HG03432 (cell line): Measurements from ENCODE around the gene AKAP13.

Experiments
- ATAC-seq: cut with Tn5 transposase; IDR thresholded peaks from one replicate; pipeline ENCODE4 v1.9.1; 2021; ENCODE audit warnings: mild to moderate bottlenecking, moderate library complexity; ENCODE audit not compliant: unreplicated experiment

Gene AKAP13

DNA sequence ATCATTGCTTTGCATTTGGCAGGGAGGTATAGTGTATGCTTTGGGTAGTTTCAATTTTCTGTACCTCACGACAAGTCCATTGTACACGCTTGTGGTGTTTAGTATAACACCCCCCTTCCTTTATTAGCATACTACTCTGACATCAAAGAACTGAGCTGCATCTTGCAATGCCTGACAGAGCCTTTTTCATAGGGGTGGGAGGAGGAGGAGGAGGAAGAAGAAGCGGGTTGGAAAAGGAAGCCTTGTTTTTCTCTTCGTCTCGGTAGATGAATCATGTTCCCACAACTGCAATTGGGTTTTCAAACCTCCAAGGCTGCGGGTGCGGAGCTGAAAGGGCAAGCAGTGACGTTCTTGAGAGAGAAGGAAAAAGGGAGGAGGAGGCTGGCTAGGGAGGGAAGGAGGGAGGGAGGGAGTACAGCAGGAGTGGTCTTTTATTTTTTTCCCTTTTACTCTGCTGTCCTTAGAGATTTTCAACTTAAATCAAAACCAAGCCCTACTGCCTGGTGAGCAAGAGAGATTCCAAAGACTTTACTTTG, 238.6 kb downstream of the AKAP13 start:
- peak; percentile 61 for ATAC-seq

DNA sequence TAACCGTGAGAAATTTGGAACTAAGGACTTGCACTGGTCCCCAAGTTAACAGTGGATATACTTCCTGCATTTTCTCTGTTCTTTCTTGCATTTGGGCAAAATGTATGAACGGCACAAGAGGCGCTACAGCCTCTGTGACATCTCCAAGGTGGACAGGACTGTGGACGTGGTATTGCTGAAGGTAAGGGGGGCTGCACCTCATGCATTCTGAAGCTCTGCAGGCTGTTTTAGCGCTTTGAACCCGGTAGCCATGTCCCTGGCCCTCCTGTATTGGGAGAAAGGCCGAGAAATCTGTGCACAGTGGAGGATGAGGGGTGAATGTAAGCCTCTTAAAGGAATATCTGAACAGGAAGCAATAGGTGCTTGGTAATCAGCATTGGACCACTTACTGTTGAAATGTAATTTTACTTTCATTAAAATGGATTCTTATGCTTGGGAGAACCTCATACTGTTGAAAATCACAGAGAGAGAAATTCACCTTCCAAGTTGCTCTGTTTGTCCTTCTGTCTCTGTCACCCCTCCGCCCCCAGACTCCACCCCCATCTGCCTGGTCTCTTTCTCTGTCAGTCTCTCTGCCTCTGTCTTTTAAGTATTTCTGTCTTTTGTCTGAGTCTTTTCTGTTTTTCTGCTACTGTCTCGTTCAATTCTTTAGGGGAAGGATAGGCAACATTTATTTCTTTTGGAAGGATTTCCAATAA, 239.7 kb downstream of the AKAP13 start:
- ATAC-seq = no peak

DNA sequence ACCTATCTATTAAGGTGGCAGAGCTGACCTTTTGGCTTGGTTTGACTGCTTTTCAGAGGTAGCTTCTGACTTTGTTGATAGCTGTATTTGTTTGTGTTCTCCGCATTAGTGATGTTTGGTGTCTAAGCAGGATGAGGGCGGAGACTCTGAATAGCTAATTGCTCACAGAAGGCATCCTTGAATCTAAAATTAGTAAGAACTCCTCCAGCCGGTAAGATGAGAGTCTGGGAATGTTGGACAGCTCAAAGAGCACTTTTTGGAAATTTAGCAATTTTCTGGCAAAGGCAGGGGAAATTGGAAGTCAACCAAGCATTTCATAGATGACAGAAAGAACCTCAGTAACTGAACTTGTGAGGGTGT, 240.3 kb downstream of the AKAP13 start:
- ATAC-seq = no peak

DNA sequence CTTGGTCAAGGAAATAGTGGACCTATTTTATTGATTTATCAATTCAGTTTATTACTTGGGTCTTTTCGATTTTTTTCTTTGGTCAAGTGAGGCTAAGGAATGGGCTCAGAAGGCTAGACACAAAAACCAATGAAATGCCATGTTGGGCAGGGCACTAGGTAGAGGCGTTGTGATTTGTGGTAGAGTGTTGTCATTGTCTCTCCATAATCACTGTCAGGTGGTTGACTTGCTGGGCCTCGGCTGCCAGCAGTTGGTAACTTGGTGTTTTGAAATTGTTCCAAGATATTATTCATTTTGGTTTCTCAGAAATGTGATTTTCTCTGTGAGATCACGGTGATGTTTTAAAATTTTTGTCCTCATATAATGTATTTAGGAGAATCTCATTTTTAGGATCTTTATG, 240.7 kb downstream of the AKAP13 start:
- no peak for ATAC-seq

DNA sequence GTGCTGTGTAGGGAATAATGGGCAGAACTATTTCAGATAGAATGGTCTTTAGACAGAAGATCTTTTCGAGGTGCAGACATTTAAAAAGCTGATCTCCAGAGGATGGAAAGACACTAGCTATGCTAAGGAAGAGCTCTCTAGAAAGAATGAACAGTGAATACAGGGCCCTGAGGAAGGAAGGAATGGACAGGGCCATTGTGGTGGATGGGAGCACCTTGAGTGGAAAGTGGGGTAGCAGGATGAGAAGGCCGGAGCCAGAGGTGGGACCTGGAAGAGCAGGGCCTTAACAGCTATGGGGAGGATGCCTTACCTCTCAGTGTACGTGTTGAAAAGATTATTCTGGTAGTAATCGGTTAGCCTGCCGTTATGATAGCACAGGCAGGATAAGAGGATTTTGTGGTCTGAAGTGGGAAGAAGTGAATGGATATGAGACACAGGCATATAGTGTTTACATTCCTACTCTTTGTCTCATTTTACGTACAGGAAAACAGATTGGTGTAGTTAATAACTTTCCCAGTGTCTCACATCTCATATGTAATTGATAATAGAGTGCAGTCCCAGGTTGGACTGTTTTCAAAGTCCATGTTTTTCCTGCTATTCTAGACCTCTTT, 241.9 kb downstream of the AKAP13 start:
- ATAC-seq = no peak

DNA sequence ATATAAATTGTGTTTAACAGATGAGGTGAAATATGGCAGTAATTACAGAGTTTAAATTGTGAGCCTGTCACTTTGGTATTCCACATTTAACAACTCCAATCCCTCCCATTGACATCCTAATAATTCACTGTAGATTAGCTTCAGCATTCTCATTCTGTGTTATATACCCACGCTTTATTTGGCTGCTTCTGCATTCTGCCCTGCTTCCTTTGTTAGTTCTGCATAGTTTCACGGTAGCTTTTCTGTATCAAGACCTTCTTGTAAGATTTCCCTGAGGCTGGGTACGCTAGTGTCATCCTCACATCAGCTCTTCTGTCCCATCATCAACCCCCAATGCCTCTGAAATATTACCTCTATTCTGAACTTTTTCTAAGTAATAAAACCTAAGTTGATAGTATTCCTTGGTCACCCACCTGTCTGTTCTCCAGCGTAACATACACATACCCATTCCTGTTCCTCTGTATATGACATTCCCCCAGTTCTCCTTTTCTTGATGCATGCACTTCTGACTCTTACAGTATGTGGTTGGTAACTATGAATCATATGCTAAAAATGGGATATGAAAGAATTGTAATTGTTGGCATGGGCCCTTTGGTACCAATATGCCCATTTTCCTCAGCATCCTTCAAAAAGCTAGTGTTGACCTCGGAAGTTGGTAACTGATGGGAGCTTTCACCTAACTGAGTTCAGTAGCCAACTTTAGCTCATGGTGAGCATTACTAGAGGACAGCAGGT, 243.1 kb downstream of the AKAP13 start:
- peak; percentile 35 for ATAC-seq

DNA sequence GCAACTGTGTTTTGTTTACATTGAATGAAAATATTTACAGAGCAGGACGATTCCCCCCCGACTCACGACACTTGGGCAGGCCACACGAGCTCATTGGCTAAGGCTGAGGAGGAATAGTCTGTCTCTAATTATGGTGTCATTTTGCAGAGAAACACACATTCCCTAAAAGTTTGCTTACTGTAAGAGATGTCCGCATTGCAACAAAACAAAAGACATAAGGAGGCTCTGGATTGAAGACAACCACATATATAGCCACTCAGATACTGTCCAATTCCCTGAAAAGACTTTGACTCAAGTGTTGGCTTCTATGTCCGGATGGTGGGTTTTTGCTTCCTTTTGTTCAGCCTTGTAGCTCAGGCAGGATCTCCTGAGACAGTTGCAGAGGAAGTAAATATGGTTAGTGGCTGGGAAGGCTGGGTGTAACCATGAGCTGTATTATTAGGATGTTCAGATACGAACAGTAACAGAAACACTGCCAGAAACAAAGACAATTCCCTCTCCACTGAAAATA, 243.9 kb downstream of the AKAP13 start:
- ATAC-seq = peak; percentile 35

DNA sequence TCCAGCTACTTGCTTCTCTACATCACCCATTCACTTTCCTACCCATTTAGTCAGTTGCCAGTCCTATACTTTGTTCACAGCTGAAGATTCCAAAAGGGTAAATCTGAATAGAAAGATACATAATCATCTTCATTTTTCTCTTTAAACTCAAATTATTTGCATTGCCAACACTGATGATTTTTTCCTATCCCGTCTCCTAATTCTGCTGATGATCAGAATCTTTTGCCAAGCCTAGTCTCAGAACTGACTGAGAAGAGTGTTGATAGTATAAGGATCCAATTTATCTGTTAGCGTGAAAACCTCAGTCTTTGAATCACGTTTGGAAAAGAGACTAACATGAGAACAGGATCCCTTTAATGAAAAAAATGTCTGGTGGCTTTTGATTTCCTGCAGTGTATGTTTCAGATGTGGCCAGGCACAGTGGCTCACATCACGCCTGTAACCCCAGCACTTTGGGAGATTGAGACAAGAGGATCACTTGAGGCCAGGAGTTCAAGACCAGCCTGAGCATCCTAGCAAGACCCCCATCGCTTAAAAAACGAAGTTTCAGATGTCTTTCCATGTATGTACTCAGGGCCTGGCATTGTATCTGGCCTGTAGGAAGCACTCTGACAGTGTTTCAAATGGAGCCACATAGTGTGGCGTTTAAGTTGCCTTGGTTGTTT, 244.9 kb downstream of the AKAP13 start:
- ATAC-seq = peak; percentile 15

DNA sequence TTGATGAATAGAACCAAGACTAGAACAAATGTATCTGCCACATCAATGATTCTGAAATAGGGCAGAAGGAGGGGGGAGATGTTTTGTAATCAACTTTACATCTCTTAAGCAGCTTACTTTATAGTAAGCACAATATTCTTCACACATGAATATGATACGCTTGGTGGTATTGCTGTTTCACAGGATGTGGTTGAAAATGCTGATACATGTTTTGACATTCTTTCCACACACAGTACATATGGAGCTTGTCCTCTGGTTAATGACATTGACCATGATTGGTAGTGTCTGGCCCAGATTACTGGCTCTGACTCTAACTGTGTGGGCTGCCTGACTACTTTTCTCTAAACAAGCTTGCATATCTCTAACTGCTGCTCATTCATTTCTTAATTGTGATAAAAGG, 245.5 kb downstream of the AKAP13 start:
- peak; percentile 81 for ATAC-seq

DNA sequence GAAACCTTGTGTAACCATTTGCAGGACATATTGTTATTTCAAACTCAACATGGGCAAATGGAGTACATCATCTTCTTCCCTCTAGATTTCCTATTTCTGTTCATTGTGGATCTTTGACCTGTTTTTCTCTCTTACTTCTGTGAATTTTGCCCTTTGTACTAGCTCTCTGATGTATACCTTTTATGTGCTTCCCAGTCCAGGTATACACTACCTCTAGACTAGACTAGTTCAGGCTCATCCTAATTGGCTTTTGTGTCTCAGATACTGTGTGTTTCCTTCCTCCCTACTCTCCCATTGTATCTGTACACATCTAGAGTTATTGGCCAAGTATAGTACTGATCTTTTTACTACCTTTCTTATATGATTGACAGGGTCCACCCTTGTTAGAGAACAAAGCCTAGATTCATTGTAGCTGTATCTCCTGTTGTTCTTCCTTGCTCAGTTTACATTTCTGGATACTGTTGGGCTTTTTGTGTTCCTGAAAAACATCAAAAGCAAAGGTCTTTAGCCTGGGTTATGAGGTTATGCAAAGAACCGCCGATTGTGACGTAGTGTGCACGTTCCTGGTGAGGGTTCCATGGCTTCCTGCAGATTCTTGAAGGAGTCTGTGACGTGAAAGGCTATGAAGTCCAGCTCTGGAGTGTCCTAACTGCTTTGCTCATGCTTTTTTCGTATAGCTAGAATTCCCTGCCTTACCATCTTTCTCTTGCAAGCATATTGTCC, 247.0 kb downstream of the AKAP13 start:
- no peak for ATAC-seq

DNA sequence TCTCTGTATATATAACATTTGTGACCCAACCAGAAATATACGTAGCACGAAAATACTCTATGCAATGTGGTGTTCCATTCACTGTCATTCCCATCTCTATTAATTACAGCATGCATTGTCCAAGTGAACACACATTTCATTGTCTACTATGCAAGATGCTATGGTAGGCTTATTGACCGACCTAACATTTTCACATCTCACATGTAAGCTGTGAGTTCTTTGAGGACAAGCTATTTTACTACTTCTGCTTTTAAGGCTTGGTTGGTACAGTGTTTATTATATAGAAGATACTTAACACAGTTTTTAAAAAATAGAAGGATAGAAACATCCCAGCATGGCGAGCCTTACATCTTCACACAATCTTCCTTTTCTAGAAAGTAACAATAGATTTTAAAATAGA, 249.9 kb downstream of the AKAP13 start:
- ATAC-seq = no peak

DNA sequence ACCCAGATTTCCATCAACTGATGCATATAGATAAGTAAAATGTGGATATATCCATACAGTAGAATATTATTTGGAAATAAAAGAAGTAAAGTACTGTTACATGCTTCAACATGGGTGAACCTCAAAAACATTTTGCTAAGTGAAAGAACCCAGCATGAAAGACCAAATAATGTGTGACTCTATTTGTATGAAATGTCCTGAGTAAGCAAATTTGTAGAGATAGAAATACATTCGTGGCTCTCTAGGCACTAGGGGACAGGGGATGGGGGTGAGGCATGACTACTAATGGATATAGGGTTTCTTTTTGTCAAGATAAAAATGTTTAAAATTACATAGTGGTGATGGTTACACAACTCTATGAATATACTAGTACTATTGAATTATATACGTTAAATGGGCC, 250.6 kb downstream of the AKAP13 start:
- ATAC-seq = no peak

DNA sequence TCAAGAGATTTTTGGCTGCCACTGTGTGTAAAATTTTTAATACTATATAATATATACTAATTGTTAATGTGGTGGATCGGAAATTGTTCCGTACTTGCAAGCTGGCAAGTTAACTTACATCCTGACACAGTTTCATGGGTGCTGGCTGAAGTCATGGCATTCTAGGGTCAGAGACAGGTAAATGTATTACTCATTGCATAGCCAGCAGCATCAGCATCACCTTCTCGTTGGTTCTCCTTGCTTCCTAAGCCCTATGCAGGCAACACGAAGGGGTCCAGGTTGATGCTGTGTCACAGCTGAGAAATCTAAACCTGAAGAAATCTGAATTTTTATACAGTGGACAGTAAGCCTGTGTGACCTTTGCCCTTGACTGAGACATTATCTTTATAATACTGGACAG, 251.6 kb downstream of the AKAP13 start:
- ATAC-seq = no peak

DNA sequence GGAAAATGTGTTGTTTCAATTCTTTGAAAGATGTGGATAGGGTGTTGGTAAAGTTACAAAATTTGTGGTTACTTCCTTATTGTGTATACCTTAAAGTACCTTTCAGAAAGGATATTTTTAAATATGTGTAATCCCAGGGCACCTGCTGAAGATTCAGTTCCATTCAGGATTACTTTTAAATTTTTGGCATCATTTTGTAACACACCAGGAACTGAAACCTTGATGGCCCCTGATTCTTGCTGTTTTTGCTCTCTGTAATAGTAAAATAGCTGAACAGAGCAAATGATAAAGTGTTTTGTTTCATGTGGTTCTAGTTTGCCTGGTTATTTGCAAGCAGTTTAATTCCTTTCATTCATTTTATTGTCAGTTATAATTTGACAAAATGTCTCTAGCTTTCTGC, 253.5 kb downstream of the AKAP13 start:
- no peak for ATAC-seq

DNA sequence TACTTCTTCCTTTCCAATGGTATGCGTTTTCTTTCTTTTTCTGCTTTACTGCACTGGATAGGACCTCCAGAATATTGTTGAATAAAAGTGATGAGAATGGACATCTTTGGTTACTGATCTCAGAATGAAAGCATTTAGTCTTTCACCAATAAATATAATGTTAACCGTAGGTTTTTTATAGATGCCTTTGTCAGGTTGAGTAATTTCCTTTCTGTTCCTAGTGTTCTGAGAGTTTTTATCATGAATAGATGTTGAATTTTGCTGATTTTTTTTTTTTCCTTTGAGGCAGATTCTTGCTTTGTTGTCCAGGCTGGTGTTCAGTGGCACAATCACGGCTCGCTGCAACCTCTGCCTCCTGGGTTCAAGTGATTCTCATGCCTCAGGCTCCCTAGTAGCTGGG, 255.9 kb downstream of the AKAP13 start:
- ATAC-seq = no peak

DNA sequence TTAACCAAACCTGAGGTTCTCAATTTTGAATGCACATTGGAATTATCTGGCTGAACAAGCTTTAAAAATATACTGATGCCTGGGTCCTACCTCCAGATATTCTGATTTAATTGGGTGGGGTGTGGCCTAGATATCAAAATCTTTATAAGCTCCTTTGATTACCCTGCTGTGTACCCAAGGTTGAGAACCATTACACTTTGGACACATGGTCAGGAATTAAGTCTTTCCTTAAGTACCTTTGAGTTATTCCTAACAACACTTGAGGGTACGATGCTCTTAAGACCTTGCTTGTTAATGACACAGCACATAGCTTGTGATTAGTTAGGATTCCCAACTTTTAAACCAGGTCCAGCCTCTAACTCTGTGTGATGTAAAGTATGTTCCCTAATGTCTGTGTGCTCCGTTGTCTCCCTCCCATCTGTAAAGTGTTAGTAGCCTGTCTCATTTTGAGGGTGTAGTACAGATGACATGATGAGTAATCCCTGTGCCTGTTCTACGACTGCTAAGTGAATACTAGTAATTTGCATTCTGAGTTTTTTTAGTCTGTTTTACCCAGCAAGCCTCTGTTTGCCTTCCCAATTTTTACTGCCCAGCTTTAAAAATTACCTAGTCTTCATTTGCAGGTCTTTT, 259.5 kb downstream of the AKAP13 start:
- peak; percentile 89 for ATAC-seq

DNA sequence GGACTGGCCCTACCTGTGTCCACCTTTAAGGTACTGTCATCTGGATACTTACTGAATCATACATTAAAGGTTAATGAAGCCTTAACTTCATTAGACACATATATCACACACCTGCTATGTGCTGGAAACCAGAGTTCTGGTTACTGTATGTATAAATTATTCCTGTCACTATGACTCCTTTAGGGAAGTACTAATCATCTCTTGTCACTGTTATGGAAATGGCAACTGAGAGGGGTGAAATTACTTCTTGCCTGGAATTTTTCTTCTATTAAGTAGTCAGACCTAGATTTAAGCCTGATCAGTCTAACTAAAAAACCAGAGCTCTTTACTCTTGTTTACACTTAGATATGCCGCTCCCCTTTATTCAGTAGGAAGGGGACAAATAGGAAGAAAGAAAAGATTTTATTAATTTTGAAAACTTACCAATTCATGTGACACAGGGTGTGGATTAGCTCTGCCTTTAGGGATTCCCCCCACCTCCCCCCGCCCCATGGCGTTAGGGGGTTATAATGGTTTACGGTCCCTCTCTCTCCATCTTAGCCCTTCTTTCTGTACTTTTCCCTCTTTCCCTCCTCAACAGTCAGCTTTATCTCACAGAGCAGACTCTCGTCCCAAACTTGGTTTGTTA, 261.8 kb downstream of the AKAP13 start:
- ATAC-seq = no peak

DNA sequence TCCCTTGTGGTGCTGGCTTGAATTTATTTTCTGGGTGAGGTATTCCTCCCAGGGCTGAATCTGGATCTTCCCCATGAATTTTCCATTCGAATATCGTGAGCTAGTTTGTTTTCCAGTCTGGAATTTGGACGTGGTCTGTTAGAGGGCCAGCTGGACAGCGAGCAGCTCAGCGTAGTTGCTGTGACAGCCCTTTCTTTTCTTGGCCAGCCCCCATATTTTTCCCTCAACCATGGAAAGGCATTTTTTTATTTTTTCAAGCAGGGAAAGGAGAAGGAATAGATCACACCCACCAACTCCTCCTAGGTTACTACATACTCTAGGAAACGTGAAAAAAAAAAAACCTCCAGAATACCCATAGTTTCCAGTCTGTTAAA, 262.3 kb downstream of the AKAP13 start:
- no peak for ATAC-seq

DNA sequence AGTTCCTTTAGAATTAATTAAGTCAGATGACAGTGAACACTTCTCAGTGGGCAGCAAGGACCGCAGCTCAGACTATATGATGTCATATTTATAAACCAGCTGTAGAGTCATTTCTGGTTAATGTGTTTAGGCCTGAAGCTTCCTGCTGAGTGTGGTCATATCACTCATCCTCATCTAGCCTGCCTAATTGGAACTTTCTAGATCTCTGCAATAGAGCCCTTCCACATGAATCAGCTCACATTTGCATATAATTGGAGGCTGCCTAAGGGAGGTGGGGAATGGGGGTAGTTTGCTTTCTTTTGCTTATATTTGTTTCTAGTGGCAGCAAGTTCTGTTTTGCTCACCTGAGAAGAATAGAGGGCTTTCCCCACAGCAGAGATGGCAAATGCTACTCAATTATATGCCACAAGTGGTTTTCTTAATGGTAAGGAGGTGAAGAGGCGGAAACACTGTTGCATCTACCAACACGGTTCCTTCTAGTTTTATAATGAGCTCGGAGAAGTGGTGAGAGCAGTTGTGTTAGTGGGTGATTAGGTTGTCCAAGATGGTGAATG, 266.2 kb downstream of the AKAP13 start:
- peak; percentile 81 for ATAC-seq
